Measurements from ENCODE around the gene RBM6. TPM values are rescaled to one million over a fixed set of nuclear protein-coding genes. Genes with fewer than 3 reads are reported as not detected.

The RBM6 gene
- total RNA-seq, 1 experiment from 2014 or later, result 72.0 TPM

Other genes with a start within 250 kb of the RBM6 start
- 1.0 TPM in 1 of 2 replicates, not detected in the other for gene AMIGO3, start 220.5 kb upstream of the RBM6 start, total RNA-seq (2021)
- gene GMPPB, start 216.2 kb upstream of the RBM6 start, total RNA-seq (2021), result 20.4 and 24.2 TPM in 2 replicates
- gene IP6K1, start 153.6 kb upstream of the RBM6 start, total RNA-seq (2021), result 32.9 and 37.0 TPM in 2 replicates
- 2.0 and 3.5 TPM in 2 replicates for gene CDHR4, start 140.3 kb upstream of the RBM6 start, total RNA-seq (2021)
- gene INKA1, start 136.9 kb upstream of the RBM6 start, total RNA-seq (2021), result 0.40 TPM in 1 of 2 replicates, not detected in the other
- 48.6 and 56.5 TPM in 2 replicates for gene UBA7, start 126.2 kb upstream of the RBM6 start, total RNA-seq (2021)
- 18.1 and 20.6 TPM in 2 replicates for gene TRAIP, start 83.6 kb upstream of the RBM6 start, total RNA-seq (2021)
- not detected in 2 replicates for gene CAMKV, start 70.2 kb upstream of the RBM6 start, total RNA-seq (2021)
- gene MST1R, start 36.3 kb upstream of the RBM6 start, total RNA-seq (2021), result 84.3 and 98.3 TPM in 2 replicates
- 4.8 and 5.5 TPM in 2 replicates for gene MON1A, start 10.3 kb upstream of the RBM6 start, total RNA-seq (2021)
- 87.7 and 90.2 TPM in 2 replicates for gene RBM5, start 148.8 kb downstream of the RBM6 start, total RNA-seq (2021)
- 34.0 and 49.1 TPM in 2 replicates for gene SEMA3F, start 215.2 kb downstream of the RBM6 start, total RNA-seq (2021)

All from PC-9 (cell line).